PFSK-1 (cell line): ENCODE data around the gene KIF17.

Source experiments
- POLR2AphosphoS5 ChIP-seq: IDR thresholded peaks from 2 replicates; pipeline ENCODE4 v1.6.1; 2012; ENCODE audit warnings: low read depth, mild to moderate bottlenecking, control low read depth, low read length, moderate library complexity
- SIN3A ChIP-seq: IDR thresholded peaks from 2 replicates; pipeline ENCODE4 v1.6.1; 2012; ENCODE audit warnings: mild to moderate bottlenecking, low read length, moderate library complexity, borderline replicate concordance; ENCODE audit not compliant: insufficient read depth

GRCh38 chr1:20729990-20730689 lies 12.3 kb upstream of the KIF17 start:
- no peak for TF ChIP-seq POLR2AphosphoS5
- no peak for TF ChIP-seq SIN3A
